IPS DF 4.7 (cell line): Measurements from ENCODE around the gene NGLY1.

Experiments used
- DNase-seq: peaks from one replicate; pipeline ENCODE4 v3.0.0-alpha.2; 2013; ENCODE audit warnings: low spot score; ENCODE audit errors: extremely low read depth

Gene NGLY1

DNA sequence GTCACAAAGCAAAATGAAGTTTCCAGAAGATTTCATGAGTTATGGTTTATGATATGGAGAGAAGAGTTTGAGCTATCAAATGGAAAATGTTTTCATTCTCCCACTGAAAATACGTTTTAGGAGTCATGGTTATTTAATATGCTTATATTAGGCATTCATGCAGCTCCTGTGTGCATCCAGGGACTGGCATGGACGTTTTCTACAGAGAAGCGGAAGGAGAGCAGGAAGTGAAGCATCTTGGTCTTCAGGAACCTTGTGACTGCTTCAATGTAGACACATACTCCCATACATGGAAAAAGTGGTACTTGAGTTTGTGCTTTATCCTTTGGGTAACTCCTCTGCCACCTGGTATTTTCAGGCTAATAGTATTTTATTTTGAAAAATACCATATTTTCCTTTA lies 75.2 kb downstream of the NGLY1 start:
- DNase-seq = no peak

DNA sequence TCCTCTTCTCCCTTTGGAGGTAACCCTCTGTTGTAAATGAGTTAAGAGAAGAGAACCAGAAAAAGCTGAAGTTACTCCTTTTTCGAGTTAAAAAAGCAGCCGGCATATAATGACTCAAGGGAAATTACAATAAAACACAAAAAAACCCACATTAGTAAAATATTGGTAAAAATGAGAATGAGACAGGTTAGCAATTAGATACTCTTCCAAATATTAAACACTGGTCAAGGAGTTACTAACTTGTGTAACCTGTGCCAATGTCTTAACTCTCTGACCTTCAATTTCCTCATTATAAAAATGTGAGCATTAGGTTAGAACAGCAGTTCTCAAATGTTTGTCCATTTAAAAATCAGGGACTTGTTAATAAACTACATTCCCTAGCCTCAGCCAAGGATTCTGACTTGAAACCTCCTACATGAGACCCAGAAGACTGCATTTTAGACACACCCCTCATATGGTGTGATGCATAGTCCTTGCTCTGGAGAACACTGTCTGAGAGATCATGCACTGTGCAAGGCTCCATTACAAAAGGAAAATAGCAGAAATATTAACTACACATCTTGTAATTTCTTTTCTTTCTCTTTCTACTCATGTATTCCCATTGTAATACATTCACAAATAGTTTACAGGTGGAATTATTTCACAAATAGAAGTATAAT lies 75.8 kb downstream of the NGLY1 start:
- DNase-seq = no peak

DNA sequence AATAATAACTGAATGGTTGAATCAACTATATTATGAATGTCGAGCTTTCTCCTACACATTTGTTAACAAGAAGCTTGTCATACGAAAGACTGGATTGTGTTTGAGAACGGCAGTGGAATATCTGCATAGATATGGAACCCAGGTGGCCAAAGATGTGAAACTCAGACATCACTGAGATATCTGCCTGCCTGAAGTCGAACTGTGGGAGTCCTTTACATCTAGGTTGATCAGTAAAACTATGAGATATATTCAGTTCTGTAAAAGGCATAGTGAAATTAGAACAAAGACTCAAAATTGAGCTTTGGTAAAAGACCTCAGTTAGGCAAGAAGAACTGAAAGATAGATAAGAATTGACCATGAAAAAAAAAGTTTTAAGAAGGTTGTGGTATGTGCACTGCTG lies 77.0 kb downstream of the NGLY1 start:
- no peak for DNase-seq

DNA sequence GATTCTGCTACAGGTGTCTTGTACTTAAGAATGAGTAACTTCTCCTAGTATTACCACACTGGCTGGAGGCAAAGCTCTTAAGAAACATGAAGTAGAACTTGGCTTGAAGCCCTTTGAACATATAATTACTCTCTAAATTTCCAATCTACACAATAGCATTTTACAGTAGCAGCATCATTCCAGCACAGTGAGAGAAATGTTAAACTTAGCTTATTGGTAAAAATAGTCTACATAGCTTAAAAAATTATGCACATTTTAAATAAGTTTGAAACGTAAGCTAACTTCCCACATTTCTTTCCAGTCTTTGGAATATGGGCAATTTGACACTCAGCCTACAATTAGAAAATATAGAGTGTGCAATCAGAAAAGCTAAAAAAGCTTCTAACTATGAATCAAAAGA lies 85.7 kb downstream of the NGLY1 start:
- DNase-seq = no peak

DNA sequence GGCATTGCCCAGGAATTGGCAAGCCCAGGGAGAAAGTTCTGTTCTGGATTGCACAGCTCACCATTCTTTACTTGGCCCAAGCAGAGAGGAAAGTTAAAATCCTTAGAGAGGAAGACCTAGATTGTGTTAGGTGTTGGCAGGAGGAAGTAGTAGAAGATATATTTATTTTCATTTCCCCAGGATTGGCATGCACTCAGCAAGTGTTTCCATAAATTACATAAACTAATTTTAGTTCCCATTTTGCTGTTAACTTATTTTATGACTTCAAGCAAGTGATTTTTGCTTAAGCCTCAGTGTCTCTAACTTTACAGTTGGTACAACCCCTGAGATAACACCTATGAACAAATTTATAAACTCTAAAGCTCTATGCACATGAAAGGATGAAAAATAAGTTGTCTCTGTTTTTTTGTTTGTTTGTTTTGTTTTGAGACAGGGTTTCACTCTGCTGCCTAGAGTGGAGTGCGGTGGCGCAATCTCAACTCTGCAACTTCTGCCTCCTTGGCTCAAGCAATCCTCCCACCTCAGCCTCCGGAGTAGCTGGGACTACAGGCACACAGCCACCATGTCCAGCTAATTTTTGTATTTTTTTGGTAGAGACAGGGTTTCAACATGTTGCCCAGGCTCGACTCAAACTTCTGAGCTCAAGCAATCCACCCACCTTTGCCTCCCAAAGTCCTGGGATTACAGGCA lies 87.4 kb downstream of the NGLY1 start:
- DNase-seq = no peak

DNA sequence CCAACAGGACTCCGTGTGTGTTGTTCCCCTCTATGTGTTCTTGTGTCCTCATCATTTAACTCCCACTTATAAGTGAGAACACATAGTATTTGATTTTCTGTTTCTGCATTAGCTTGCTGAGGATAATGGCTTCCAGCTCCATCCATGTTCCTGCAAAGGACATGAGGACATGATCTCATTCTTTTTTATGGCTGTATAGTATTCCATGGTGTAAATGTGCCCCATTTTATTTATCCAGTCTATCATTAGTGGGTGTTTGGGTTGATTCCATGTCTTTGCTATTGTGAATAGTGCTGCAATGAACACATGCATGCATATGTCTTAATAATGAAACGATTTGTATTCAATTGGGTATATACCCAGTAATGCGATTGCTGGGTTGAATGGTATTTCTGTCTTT lies 90.0 kb downstream of the NGLY1 start:
- DNase-seq = no peak

DNA sequence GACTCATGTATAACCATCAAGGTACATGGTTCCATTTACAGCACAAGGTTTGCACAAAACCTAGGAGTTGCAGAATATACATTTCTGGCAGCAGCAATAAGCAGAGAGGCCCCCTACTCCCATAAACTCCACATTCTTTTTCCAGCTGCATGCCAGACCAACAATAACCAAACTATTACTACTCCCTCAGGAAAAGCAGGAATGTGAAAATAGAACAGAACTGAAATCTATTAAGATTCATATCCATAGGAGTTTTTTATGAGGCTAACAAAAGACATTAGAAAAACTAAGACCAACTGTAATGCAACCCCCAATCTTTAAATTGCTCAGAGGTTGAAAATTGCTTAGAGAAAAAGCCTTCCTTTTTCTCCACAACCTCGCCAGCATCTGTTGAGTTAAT lies 90.9 kb downstream of the NGLY1 start:
- DNase-seq = no peak

DNA sequence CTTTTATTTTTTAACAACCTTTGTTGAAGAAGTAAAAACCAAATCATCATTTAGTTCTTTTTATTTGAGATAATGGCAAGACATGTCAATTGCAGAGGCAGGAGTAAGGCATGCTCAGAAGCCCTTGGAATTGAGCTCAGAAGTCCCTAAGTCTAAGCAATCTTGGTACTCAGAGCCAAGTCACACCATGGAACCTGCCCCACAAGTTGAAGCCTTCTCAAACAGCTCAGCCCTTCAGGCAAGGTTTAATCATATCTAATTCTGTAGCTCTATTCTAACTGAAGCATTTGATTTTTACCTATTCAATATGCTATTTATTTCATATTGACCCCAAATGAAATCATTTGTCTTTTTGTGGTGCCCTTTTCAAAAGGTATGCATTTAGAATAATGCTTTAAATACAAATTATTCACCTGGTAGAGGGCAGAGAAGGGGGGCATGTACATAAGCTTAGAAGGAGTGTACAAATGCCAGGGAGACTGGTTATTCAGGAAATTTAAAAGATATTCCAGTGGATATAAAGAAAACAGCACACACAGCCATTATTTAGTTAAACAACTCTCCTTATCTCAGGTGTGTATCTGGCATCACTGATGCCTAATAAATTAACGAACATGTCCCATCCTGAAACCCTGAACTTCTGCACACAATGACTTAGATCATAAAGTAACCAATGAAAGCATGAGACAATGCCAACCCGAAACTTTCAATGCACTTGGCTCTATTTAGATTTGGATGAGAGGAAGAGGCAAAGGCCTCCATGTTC lies 92.3 kb downstream of the NGLY1 start:
- DNase-seq = no peak

DNA sequence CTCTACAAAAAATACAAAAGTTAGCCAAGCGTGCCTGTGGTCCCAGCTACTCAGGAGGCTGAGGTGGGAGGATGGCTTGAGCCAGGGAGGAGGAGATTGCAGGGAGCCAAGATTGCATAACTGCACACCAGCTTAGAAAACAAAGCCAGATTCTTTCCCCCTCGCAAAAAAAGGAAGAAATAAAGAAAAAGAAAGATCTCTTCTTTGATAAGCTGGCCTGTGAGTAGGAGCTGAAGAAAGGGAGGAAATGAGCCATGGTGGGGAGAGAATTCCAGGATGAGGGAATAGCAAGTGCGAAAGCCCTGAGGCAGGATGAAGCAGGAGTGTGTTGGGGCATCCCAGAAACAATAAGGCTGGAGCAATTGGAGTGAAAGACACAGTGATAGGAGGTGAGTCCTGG lies 94.0 kb downstream of the NGLY1 start:
- no peak for DNase-seq

DNA sequence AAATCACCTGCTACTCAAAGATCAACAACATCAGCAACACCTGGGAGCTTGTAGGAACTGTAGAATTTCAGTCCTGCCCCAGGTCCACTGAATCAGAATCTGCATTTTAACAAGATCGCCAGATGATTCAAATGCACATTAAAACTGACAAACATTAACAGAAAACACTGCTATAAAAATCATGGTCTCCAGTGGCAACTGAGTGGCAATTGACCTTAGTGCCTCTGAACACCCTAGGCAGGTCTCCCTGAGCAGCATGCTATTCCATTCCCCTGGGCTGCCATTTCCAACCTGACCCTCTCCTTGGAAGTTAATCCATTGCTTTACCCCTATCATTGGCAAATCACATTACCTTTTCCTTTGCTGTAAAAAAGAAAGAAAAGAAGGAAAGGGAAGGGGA lies 95.5 kb downstream of the NGLY1 start:
- DNase-seq = no peak

DNA sequence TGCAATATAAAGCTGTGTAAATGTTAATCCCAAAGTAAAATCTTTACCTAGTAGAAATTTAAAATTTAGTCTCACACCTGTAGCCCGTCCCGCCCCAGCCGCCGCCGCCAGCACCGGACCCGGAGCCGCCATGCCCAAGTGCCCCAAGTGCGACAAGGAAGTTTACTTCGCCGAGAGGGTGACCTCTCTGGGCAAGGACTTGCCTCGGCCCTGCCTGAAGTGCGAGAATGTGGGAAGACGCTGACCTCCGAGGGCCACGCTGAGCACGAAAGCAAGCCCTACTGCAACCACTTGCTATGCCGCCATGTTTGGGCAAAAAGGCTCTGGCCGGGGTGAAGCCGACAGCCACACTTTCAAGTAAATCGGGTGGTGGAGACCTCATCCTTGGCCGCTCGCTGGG lies 96.5 kb downstream of the NGLY1 start:
- DNase-seq = no peak

DNA sequence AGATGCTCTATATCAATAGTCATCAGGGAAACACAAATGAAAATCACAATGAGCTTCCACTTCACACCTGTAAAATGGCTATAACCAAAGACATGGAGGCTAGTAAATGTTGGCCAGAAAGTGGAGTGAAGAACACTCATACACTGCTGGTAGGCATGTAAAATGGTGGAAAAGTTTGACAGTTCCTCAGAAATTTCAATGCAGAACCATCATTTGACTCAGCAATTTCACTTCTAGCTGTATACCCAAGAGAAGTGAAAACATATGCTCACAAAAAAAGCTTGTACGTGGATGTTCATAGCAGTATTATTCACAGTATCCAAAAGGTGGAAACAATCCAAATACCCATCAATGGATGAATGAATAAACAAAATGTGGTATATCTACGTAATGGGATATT lies 99.4 kb downstream of the NGLY1 start:
- no peak for DNase-seq

DNA sequence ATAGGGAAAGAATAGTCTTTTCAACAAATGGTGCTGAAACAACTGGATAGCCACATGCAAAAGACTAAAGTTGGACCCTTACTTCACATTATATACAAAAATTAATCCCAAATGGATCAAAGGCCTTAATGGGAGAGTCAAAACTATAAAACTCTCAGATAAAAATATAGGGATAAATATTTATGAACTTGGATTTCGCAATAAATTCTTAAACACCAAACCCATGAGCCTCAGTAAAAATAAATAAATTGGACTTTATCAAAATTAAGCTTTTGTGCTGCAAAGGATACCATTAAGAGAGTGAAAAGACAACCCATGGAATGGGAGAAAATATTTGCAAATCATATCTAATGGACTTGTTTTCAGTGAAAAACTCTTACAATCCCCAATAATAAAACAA lies 99.8 kb downstream of the NGLY1 start:
- no peak for DNase-seq

DNA sequence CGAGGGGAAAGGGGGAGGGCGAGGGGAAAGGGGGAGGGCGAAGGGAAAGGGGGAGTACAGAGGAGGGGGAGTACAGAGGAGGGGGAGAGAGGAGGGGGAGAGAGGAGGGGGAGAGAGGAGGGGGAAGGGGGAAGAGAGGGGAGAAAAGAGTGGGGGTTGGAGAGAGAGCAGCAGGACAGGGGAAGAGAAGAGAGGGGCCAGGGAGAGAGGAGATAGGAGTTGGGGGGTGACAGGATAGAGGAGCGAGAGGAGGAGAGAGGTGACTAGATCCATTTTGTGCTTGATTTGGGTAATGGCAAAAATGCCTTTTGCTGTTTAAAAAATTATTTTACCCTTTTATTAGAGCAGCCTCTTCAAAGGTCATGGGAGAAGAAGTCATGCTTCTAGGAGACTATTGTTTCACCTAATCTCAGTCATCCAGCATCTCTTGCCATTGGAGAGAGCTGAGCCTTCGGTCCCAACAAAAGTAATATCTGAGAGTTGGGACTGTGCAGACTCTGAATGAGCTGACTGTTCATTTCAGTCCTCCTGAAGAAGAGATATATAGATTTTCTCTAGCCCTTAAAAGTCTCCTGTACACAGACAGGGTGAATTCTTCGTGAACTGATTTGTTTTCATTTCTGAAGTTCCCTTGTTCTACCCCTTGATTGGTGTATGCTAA lies 103.5 kb downstream of the NGLY1 start:
- DNase-seq = no peak

DNA sequence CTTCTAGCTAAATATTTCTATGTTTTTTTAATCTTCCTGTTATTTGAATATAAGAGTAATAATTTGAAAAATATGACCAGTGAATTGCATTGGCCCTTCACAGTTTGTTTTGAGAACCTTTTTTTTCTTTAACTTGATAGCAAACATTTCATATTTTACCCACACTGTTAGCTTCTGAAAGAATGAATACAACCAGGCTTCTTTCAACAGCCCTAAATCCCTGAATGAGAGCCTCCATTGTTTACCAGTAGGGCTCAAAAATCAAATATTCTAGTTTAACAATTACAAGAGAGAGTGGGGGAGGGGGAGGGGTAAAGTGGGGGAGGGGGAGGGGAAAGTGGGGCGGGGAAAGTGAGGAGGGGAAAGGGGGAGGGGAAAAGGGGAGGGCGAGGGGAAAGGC lies 104.1 kb downstream of the NGLY1 start:
- no peak for DNase-seq

DNA sequence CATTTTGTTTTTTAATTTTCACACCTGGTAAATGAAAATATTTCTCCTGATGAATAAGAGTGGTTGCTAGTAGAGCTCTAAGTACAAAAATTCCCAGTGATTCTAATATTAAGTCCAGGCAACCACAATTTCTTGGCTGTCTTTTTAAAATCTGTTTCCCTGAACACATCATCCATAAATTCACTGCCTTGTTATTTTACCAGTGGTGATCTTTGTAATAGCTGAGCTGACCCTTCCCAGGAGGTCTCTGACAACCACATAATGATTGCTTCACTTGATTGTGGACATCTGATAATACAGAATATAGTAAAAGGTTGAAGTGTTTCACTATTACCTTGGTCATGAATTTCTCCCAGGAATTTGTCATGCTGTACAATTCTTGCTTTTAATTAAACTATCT lies 104.7 kb downstream of the NGLY1 start:
- DNase-seq = no peak

DNA sequence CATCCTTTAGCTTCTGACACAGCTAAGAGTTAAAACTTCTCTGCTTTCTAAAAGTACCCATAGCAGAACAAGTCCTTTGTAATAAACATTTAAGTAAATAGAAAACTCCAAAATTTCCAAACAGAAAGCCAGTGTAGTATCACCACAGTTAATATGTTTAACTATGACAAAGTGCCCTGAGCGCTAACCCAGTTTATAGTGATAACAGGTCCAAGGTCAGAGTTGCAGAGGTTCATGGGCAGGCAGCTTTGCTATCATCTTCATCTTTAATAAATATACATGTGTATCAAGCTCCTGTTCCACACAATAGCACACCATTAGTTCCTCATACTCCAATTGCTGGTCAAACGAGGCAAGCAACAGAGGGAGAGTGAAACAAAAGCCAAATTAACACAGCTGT lies 106.1 kb downstream of the NGLY1 start:
- DNase-seq = no peak

DNA sequence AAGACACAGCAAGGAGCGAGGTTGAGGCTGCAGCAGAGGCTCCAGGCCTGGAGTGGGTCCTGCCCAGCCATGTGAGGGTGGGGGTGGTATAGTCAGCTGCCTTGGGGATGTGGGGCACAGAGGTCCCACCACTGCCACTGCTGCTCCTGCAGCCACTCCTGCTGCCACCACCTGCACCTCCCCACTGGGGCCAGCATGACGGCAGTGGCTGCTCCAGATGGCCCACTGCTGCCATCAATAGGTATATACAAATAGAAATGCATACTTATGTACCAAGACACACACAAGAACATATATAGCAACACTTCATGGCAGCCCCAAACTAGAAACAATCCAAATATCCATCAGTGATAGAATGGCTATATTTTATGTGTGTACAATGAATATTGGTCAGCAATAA lies 108.6 kb downstream of the NGLY1 start:
- DNase-seq = no peak

DNA sequence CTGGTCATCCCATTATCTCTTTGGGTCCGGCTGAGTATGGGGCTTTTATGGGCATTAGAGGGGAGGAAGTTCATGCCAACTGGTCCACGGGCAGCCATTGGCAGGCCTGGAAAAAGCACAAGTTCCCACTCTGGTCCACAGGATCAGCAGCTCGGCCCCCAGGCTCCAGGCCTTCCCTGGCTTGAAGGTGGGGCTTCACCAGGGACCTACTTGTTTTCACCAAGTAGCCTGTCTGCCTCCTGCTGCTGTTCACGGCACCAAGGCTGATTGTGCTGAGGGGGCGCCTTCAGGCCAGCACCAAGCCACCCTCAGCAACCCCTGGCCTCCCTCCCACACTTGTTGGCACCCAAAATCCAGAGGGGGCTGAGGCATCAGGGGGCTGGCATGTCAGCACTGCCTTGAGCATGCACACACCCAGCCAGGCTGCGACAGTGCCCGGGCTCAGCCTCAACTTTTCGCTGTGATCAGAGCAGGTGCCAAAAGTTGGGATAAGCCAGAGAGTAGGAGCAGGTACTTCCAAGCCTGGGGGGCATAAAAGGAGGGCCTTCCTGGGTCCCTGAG lies 109.4 kb downstream of the NGLY1 start:
- DNase-seq = no peak
